Middle frontal gyrus (tissue), 1 donor: ENCODE results near the gene SLC39A9.
"Not testable (repeated sequence)": the region's sequence is repeated elsewhere in the genome, so short reads cannot be mapped to it uniquely, and the experiment has no call there.

Source experiments
- DNase-seq: peaks from one replicate; pipeline ENCODE4 v3.0.0-alpha.2; 2015; ENCODE audit warnings: low spot score; ENCODE audit errors: extremely low spot score

SLC39A9 gene

GRCh38 chr14:69475194-69475818 lies 76.8 kb downstream of the SLC39A9 start:
- DNase-seq = no peak

- not testable (repeated sequence) for DNase-seq
Measured at GRCh38 chr14:69476824-69477450, 78.4 kb downstream of the SLC39A9 start.

GRCh38 chr14:69478055-69478454 lies 79.6 kb downstream of the SLC39A9 start:
- DNase-seq = not testable (repeated sequence)

GRCh38 chr14:69479696-69480095 lies 81.2 kb downstream of the SLC39A9 start:
- DNase-seq = no peak

- DNase-seq = no peak
Measured at GRCh38 chr14:69480136-69480535, 81.6 kb downstream of the SLC39A9 start.

- no peak for DNase-seq
Measured at GRCh38 chr14:69481815-69482568, 83.5 kb downstream of the SLC39A9 start.

GRCh38 chr14:69483765-69484443 lies 85.4 kb downstream of the SLC39A9 start:
- DNase-seq = no peak

GRCh38 chr14:69484444-69485314 lies 86.2 kb downstream of the SLC39A9 start, which contains the start of gene PLEKHD1:
Gene PLEKHD1, plus strand, starts transcription at chr14:69484728. Its CDS starts 238 bp downstream, at chr14:69484966.
- DNase-seq = no peak

GRCh38 chr14:69485315-69485660 lies 86.8 kb downstream of the SLC39A9 start:
- no peak for DNase-seq

- DNase-seq = no peak
Measured at GRCh38 chr14:69485701-69486100, 87.2 kb downstream of the SLC39A9 start.

GRCh38 chr14:69487226-69487625 lies 88.7 kb downstream of the SLC39A9 start:
- DNase-seq = no peak

GRCh38 chr14:69487771-69488170 lies 89.3 kb downstream of the SLC39A9 start:
- DNase-seq = no peak

GRCh38 chr14:69489495-69489894 lies 91.0 kb downstream of the SLC39A9 start:
- no peak for DNase-seq

GRCh38 chr14:69490219-69490918 lies 91.9 kb downstream of the SLC39A9 start:
- DNase-seq = no peak

GRCh38 chr14:69491193-69491592 lies 92.7 kb downstream of the SLC39A9 start:
- DNase-seq = no peak

- DNase-seq = no peak
Measured at GRCh38 chr14:69493038-69493437, 94.5 kb downstream of the SLC39A9 start.

GRCh38 chr14:69493791-69494190 lies 95.3 kb downstream of the SLC39A9 start:
- DNase-seq = no peak

- no peak for DNase-seq
Measured at GRCh38 chr14:69495341-69495921, 96.9 kb downstream of the SLC39A9 start.

- not testable (repeated sequence) for DNase-seq
Measured at GRCh38 chr14:69497866-69498265, 99.4 kb downstream of the SLC39A9 start.

GRCh38 chr14:69498286-69498685 lies 99.8 kb downstream of the SLC39A9 start:
- DNase-seq = not testable (repeated sequence)
